SU-DHL-6 (cell line): Measurements from ENCODE around the gene CDK7.

Experiments
- EZH2phosphoT487 ChIP-seq: fragments of 200-600 bp; sonication (generic), shearing (Covaris generic); conservative IDR thresholded peaks from 2 replicates; pipeline ENCODE4 v1.6.1; 2018; ENCODE audit warnings: mild to moderate bottlenecking, antibody characterized with exemption, low read length, moderate library complexity, mixed read lengths
- TF ChIP-seq, protein P1 (sequence below): fragments of 200-600 bp; sonication (generic); IDR thresholded peaks from one replicate; pipeline ENCODE4 v1.5.1; 2017; ENCODE audit warnings: antibody characterized with exemption, mild to moderate bottlenecking, low read length, moderate library complexity; ENCODE audit not compliant: insufficient read depth, poor library complexity, severe bottlenecking

GRCh38 chr5:69234457-69235268 lies at the start of gene CDK7:
- TF ChIP-seq, protein P1, sequence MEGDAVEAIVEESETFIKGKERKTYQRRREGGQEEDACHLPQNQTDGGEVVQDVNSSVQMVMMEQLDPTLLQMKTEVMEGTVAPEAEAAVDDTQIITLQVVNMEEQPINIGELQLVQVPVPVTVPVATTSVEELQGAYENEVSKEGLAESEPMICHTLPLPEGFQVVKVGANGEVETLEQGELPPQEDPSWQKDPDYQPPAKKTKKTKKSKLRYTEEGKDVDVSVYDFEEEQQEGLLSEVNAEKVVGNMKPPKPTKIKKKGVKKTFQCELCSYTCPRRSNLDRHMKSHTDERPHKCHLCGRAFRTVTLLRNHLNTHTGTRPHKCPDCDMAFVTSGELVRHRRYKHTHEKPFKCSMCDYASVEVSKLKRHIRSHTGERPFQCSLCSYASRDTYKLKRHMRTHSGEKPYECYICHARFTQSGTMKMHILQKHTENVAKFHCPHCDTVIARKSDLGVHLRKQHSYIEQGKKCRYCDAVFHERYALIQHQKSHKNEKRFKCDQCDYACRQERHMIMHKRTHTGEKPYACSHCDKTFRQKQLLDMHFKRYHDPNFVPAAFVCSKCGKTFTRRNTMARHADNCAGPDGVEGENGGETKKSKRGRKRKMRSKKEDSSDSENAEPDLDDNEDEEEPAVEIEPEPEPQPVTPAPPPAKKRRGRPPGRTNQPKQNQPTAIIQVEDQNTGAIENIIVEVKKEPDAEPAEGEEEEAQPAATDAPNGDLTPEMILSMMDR, result no peak
- TF ChIP-seq EZH2phosphoT487, result no peak
